Measurements from ENCODE around the gene ROBO1. TPM values are rescaled to one million over a fixed set of nuclear protein-coding genes. Genes with fewer than 3 reads are reported as not detected.
A peak's percentile ranks its signal among the peaks of the same experiment; 100 is the strongest.

Gene ROBO1
- polyA plus RNA-seq, 4 donors, result 0.81 to 12.2 (median 2.6) TPM

DNA sequence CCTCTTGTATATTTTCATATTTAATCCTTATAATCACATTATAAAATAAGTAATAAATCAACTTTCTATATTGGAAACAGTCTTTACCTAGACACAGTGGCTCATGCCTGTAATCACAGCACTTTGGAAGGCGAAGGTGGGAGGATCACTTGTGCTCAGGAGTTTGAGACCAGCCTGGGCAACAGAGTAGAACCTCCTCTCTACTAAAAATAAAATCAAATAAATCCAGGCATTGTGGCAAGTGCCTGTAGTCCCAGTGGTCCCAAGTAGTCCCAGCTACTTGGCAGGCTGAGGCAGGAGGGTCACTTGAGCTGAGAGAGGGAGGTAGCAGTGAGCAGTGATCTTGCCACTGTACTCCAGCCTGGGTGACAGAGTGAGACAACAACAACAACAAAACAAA lies 975.1 kb downstream of the ROBO1 start:
- H3K9me3 ChIP-seq (ENCODE audit: control insufficient read depth in 2 of 2, insufficient read depth in 1 of 2, low read depth in 1 of 2, low read length in 1 of 2), result no peaks in the 10 kb centered on the region
- no peak overlapping the region for H3K4me3 ChIP-seq (ENCODE audit: low read depth in 1 of 3, low read length in 3 of 3)
- FAIRE-seq, result no peak
- H3K4me1 ChIP-seq (ENCODE audit: control insufficient read depth in 3 of 3, insufficient read depth in 2 of 3, low read depth in 1 of 3, low read length in 2 of 3), result no peaks in the 10 kb centered on the region
- no peak for DNase-seq
- 63 to 92% (median 78%) methylated on average over 1 of the region's 1 CpG for WGBS, 3 donors
- H3K36me3 ChIP-seq (ENCODE audit: control insufficient read depth in 3 of 3, insufficient read depth in 2 of 3, low read depth in 1 of 3, low read length in 3 of 3), result no peaks in the 10 kb centered on the region
- H3K27ac ChIP-seq (ENCODE audit: low read depth in 1 of 3, low read length in 2 of 3), result no peak overlapping the region
- H3K27me3 ChIP-seq (ENCODE audit: control insufficient read depth in 3 of 3, insufficient read depth in 3 of 3, low read length in 3 of 3), result no peaks in the 10 kb centered on the region

DNA sequence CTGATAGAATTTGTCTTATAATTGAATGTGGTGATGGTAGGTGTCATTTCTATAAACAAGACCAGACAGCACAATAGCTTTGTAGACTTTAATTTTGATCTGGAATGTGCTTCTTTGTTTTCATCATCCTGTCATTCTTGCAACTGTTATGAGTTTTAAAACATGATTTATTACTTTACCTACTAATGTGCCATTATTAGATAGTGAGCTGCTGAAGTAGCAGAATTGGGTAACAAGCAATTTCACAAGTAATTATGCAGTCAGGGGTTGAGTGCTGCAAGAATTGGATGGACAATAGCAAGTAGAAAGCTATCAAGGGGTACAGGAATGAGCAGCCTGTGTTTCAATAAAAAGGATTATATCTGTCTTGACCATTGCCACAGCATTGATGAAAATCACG lies 975.6 kb downstream of the ROBO1 start:
- Histone ChIP-seq H3K27ac (ENCODE audit: low read depth in 1 of 3, low read length in 2 of 3) (no peak overlapping the region), H3K4me1 (ENCODE audit: control insufficient read depth in 3 of 3, insufficient read depth in 2 of 3, low read depth in 1 of 3, low read length in 2 of 3) (no peaks in the 10 kb centered on the region), H3K9me3 (ENCODE audit: control insufficient read depth in 2 of 2, insufficient read depth in 1 of 2, low read depth in 1 of 2, low read length in 1 of 2) (no peaks in the 10 kb centered on the region), H3K36me3 (ENCODE audit: control insufficient read depth in 3 of 3, insufficient read depth in 2 of 3, low read depth in 1 of 3, low read length in 3 of 3) (no peaks in the 10 kb centered on the region), H3K4me3 (ENCODE audit: low read depth in 1 of 3, low read length in 3 of 3) (no peak overlapping the region), H3K27me3 (ENCODE audit: control insufficient read depth in 3 of 3, insufficient read depth in 3 of 3, low read length in 3 of 3) (no peaks in the 10 kb centered on the region)
- DNase-seq (no peak), FAIRE-seq (no peak)
- 84 to 91% (median 85%) methylated on average over 1 of the region's 1 CpG for WGBS, 3 donors

DNA sequence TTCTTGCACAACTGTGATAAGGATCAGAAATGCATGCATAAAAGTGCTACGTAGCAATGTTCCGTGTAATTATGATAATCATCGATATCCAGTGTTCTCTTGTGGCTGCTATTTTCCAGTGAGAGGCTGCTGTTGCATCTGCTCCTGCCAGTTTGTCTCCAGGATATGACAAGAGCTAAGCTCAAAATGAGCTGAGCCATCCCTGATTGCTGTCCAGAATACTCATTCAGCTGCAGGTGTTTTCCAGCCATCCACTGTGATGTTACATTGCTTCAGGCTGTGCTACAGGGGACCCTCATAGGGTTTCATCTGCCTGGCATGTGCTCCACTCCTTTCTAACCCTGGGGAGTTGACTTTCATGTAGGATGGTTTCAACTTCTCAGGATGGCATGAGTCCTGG lies 976.0 kb downstream of the ROBO1 start:
- Histone ChIP-seq H3K36me3 (ENCODE audit: control insufficient read depth in 3 of 3, insufficient read depth in 2 of 3, low read depth in 1 of 3, low read length in 3 of 3) (no peaks in the 10 kb centered on the region), H3K4me1 (ENCODE audit: control insufficient read depth in 3 of 3, insufficient read depth in 2 of 3, low read depth in 1 of 3, low read length in 2 of 3) (no peaks in the 10 kb centered on the region), H3K9me3 (ENCODE audit: control insufficient read depth in 2 of 2, insufficient read depth in 1 of 2, low read depth in 1 of 2, low read length in 1 of 2) (no peaks in the 10 kb centered on the region), H3K27me3 (ENCODE audit: control insufficient read depth in 3 of 3, insufficient read depth in 3 of 3, low read length in 3 of 3) (no peaks in the 10 kb centered on the region), H3K27ac (ENCODE audit: low read depth in 1 of 3, low read length in 2 of 3) (no peak overlapping the region), H3K4me3 (ENCODE audit: low read depth in 1 of 3, low read length in 3 of 3) (no peak overlapping the region)
- DNase-seq (no peak), FAIRE-seq (no peak)
- 54 to 63% (median 59%) methylated on average over 3 of the region's 3 CpGs for WGBS, 3 donors

DNA sequence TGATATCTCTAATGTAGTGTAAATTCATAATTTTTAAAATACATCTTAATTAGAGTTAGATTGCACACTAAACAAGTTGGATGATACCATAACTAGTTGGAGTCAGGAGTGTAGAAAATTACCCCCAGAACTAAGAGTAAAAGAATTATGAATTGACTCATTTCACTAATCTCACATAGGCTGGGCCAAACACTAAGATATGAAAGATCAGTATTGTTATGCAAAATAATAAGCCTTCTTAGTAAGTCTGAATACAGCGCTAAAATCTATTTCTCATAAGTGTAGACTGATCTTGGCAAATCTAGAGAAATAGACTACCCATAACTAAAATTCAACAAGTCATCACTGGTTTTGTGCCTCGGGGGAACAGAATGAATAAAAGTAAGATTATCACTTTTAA lies 979.0 kb downstream of the ROBO1 start:
- Histone ChIP-seq H3K9me3 (ENCODE audit: control insufficient read depth in 2 of 2, insufficient read depth in 1 of 2, low read depth in 1 of 2, low read length in 1 of 2) (no peaks in the 10 kb centered on the region), H3K27ac (ENCODE audit: low read depth in 1 of 3, low read length in 2 of 3) (no peak overlapping the region), H3K27me3 (ENCODE audit: control insufficient read depth in 3 of 3, insufficient read depth in 3 of 3, low read length in 3 of 3) (no peaks in the 10 kb centered on the region), H3K4me3 (ENCODE audit: low read depth in 1 of 3, low read length in 3 of 3) (no peak overlapping the region), H3K4me1 (ENCODE audit: control insufficient read depth in 3 of 3, insufficient read depth in 2 of 3, low read depth in 1 of 3, low read length in 2 of 3) (no peaks in the 10 kb centered on the region), H3K36me3 (ENCODE audit: control insufficient read depth in 3 of 3, insufficient read depth in 2 of 3, low read depth in 1 of 3, low read length in 3 of 3) (no peaks in the 10 kb centered on the region)
- FAIRE-seq (no peak), DNase-seq (no peak)
- 78 to 88% (median 85%) methylated on average over 2 of the region's 2 CpGs for WGBS, 3 donors

DNA sequence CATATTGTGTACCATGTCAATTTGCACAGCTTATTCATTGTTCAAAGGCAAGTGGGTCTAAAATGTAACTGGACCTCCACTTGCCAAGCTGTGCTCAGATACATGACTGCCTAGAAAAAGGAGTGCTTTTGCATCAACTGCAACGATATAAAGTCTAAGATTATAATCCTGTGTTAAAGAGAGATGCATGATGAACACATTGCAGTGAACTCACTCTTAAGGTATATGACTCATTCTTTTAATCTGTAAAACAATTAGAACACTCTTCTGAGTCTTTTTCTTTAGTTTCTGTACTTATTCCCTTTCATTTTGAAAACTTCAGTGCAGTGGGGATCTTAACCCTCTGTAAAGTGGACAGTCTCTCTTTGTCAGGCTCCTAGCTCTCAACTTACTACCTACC lies 982.8 kb downstream of the ROBO1 start:
- H3K36me3 ChIP-seq (ENCODE audit: control insufficient read depth in 3 of 3, insufficient read depth in 2 of 3, low read depth in 1 of 3, low read length in 3 of 3), result no peaks in the 10 kb centered on the region
- DNase-seq (no peak), FAIRE-seq (no peak)
- H3K27me3 ChIP-seq (ENCODE audit: control insufficient read depth in 3 of 3, insufficient read depth in 3 of 3, low read length in 3 of 3), result no peaks in the 10 kb centered on the region
- no peak overlapping the region for H3K4me3 ChIP-seq (ENCODE audit: low read depth in 1 of 3, low read length in 3 of 3)
- H3K9me3 ChIP-seq (ENCODE audit: control insufficient read depth in 2 of 2, insufficient read depth in 1 of 2, low read depth in 1 of 2, low read length in 1 of 2), result no peaks in the 10 kb centered on the region
- H3K4me1 ChIP-seq (ENCODE audit: control insufficient read depth in 3 of 3, insufficient read depth in 2 of 3, low read depth in 1 of 3, low read length in 2 of 3), result no peaks in the 10 kb centered on the region
- H3K27ac ChIP-seq (ENCODE audit: low read depth in 1 of 3, low read length in 2 of 3), result no peak overlapping the region
- 46 to 82% (median 76%) methylated on average over 1 of the region's 1 CpG for WGBS, 3 donors

DNA sequence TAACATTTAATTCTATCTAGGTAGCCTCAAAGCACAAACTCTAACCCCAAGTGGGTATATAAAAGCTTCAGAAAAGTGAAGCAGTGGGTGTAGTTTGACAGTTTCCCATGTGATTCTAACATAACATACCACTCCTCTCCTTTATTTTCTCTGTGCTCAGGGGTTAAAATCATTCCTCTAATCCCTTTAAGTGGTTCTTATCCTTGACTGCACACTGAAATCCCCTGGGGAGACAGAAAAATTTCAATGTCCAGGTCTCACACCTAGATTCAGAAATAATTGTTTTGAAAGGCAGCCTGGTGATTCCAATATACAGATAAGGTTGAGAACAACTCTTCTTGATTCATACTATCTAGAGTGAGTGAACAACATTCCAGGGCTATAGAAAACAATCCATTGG lies 986.4 kb downstream of the ROBO1 start:
- H3K4me3 ChIP-seq (ENCODE audit: low read depth in 1 of 3, low read length in 3 of 3), result no peak overlapping the region
- FAIRE-seq (no peak), DNase-seq (no peak)
- H3K27me3 ChIP-seq (ENCODE audit: control insufficient read depth in 3 of 3, insufficient read depth in 3 of 3, low read length in 3 of 3), result no peaks in the 10 kb centered on the region
- H3K27ac ChIP-seq (ENCODE audit: low read depth in 1 of 3, low read length in 2 of 3), result no peak overlapping the region
- no peaks in the 10 kb centered on the region for H3K9me3 ChIP-seq (ENCODE audit: control insufficient read depth in 2 of 2, insufficient read depth in 1 of 2, low read depth in 1 of 2, low read length in 1 of 2)
- no peaks in the 10 kb centered on the region for H3K4me1 ChIP-seq (ENCODE audit: control insufficient read depth in 3 of 3, insufficient read depth in 2 of 3, low read depth in 1 of 3, low read length in 2 of 3)
- no peaks in the 10 kb centered on the region for H3K36me3 ChIP-seq (ENCODE audit: control insufficient read depth in 3 of 3, insufficient read depth in 2 of 3, low read depth in 1 of 3, low read length in 3 of 3)

DNA sequence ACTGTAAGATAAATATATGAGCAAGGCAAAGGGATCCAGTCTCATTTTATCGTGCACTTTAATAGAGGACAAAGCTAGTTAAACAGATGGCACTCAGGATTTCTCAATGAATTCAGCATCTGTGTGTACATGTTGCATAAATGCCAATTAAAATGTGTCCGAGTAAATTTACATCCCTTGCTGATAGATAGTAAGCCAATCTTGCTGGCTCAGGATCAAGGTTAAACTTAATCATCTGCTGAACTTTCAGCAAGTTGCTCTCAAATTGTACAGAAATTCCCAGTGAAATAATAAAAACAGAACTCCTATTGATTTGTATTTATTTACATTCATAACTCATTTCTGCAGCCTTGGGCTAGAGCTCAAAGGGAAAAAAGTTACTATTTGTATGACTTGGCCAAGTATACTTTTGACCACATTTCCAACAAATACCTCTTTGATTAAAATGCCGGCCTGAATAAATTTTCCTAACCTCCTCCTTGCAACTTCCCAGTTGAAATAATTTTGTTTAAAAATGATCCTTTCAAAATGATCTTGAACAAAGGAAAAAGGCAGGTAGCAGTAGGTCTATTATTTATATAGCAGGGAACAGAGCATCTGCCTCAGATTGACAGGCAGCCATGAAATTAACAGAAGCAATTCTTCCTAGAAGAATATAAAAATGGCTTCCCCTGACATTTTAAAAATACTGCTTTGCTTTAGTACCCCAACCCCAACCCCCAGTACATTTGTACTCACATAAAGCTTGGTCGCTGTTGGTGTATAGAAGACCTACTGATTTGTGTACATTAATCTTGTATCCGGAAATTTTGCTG lies 1001.9 kb downstream of the ROBO1 start:
- H3K9me3 ChIP-seq (ENCODE audit: control insufficient read depth in 2 of 2, insufficient read depth in 1 of 2, low read depth in 1 of 2, low read length in 1 of 2), result no peaks in the 10 kb centered on the region
- FAIRE-seq (no peak), DNase-seq (no peak)
- no peak overlapping the region for H3K27ac ChIP-seq (ENCODE audit: low read depth in 1 of 3, low read length in 2 of 3)
- WGBS, 3 donors, result 67 to 73% (median 70%) methylated on average over 5 of the region's 5 CpGs
- no peaks in the 10 kb centered on the region for H3K36me3 ChIP-seq (ENCODE audit: control insufficient read depth in 3 of 3, insufficient read depth in 2 of 3, low read depth in 1 of 3, low read length in 3 of 3)
- no peaks in the 10 kb centered on the region for H3K27me3 ChIP-seq (ENCODE audit: control insufficient read depth in 3 of 3, insufficient read depth in 3 of 3, low read length in 3 of 3)
- no peak overlapping the region for H3K4me3 ChIP-seq (ENCODE audit: low read depth in 1 of 3, low read length in 3 of 3)
- no peaks in the 10 kb centered on the region for H3K4me1 ChIP-seq (ENCODE audit: control insufficient read depth in 3 of 3, insufficient read depth in 2 of 3, low read depth in 1 of 3, low read length in 2 of 3)

DNA sequence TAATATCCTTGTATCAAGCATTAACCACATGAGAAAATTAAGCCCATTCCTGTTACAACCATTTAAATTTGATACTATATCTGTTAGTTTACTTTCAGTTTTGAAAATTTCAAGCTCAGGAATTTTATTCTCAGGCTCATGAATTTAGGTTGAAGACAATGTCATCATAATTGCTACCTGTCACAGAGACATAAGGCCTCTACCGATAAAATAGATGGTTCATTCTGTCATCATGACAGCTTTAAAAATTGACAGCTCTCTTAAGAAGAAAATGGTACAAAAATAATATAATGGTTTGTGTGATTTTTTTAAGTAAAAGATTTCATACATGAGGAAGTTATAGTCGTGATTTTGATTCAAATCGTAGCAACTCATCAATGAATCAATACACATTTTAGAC lies 1003.2 kb downstream of the ROBO1 start:
- Histone ChIP-seq H3K4me3 (ENCODE audit: low read depth in 1 of 3, low read length in 3 of 3) (no peak overlapping the region), H3K27ac (ENCODE audit: low read depth in 1 of 3, low read length in 2 of 3) (no peak overlapping the region), H3K27me3 (ENCODE audit: control insufficient read depth in 3 of 3, insufficient read depth in 3 of 3, low read length in 3 of 3) (no peaks in the 10 kb centered on the region), H3K36me3 (ENCODE audit: control insufficient read depth in 3 of 3, insufficient read depth in 2 of 3, low read depth in 1 of 3, low read length in 3 of 3) (no peaks in the 10 kb centered on the region), H3K4me1 (ENCODE audit: control insufficient read depth in 3 of 3, insufficient read depth in 2 of 3, low read depth in 1 of 3, low read length in 2 of 3) (no peaks in the 10 kb centered on the region), H3K9me3 (ENCODE audit: control insufficient read depth in 2 of 2, insufficient read depth in 1 of 2, low read depth in 1 of 2, low read length in 1 of 2) (no peaks in the 10 kb centered on the region)
- FAIRE-seq, result peak; percentile 36
- no peak for DNase-seq
- WGBS, 3 donors, result 83 to 95% (median 90%) methylated on average over 3 of the region's 3 CpGs

DNA sequence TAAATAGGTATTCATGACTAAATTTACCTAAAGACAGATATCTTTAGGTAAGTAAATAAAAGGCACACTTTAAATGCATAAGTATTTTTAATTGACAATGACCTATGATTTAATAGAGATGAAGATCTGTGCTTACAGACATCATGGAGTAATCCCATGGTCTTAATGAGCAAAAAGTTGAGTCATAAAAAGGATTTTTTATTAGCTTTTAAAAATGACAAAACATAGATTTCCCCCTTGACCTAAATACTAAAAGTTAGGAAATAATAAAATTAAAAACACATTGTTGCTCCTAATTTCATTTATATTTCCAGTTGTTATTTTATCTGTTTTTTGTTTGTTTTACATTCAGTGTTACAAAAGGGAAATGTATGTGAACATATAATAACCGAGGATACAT lies 1005.7 kb downstream of the ROBO1 start:
- Histone ChIP-seq H3K9me3 (ENCODE audit: control insufficient read depth in 2 of 2, insufficient read depth in 1 of 2, low read depth in 1 of 2, low read length in 1 of 2) (no peaks in the 10 kb centered on the region), H3K4me3 (ENCODE audit: low read depth in 1 of 3, low read length in 3 of 3) (no peak overlapping the region), H3K4me1 (ENCODE audit: control insufficient read depth in 3 of 3, insufficient read depth in 2 of 3, low read depth in 1 of 3, low read length in 2 of 3) (no peaks in the 10 kb centered on the region), H3K36me3 (ENCODE audit: control insufficient read depth in 3 of 3, insufficient read depth in 2 of 3, low read depth in 1 of 3, low read length in 3 of 3) (no peaks in the 10 kb centered on the region), H3K27me3 (ENCODE audit: control insufficient read depth in 3 of 3, insufficient read depth in 3 of 3, low read length in 3 of 3) (no peaks in the 10 kb centered on the region), H3K27ac (ENCODE audit: low read depth in 1 of 3, low read length in 2 of 3) (no peak overlapping the region)
- no peak for FAIRE-seq
- no peak for DNase-seq
- 81 to 87% (median 82%) methylated on average over 1 of the region's 1 CpG for WGBS, 3 donors

Measured in small intestine (tissue), 7 donors.